GM23338 (cell line): ENCODE results near the gene SLC66A2. TPM values are rescaled to one million over a fixed set of nuclear protein-coding genes. Genes with fewer than 3 reads are reported as not detected.

ENCODE experiments used
- ATAC-seq: fragments of 200-7000 bp; cut with Tn5 transposase; 3 replicates; pipeline ENCODE4 v1.9.1; 2020
- DNase-seq: peaks from one replicate; pipeline ENCODE4 v3.0.0-alpha.2; 2015; ENCODE audit warnings: low spot score
- H2AFZ ChIP-seq: fragments of 200-600 bp; sonication (generic); 2 replicates; pipeline ENCODE4 v1.8.0; 2016; ENCODE audit warnings: antibody characterized with exemption, mild to moderate bottlenecking, moderate library complexity
- H3F3A ChIP-seq: fragments of 200-600 bp; sonication (generic); replicated peaks from 2 replicates; pipeline ENCODE4 v1.8.0; 2017; ENCODE audit warnings: antibody characterized with exemption, mixed run types, low read depth
- H3K27ac ChIP-seq: fragments of 200-600 bp; sonication (generic); 2 replicates; pipeline ENCODE4 v1.6.1; 2016; ENCODE audit warnings: low read depth
- H3K27me3 ChIP-seq: fragments of 200-600 bp; sonication (generic); 2 replicates; pipeline ENCODE4 v1.8.0; 2016; ENCODE audit warnings: mild to moderate bottlenecking, mixed run types, moderate library complexity; ENCODE audit not compliant: insufficient read depth
- H3K36me3 ChIP-seq: fragments of 200-600 bp; sonication (generic); 2 replicates; pipeline ENCODE4 v1.8.0; 2016; ENCODE audit warnings: mild to moderate bottlenecking; ENCODE audit not compliant: insufficient read depth
- H3K4me1 ChIP-seq: fragments of 200-600 bp; sonication (generic); 2 replicates; pipeline ENCODE4 v1.8.0; 2016; ENCODE audit warnings: mild to moderate bottlenecking, moderate library complexity; ENCODE audit not compliant: insufficient read depth
- H3K4me2 ChIP-seq: fragments of 200-600 bp; sonication (generic); 2 replicates; pipeline ENCODE4 v1.7.1; 2017; ENCODE audit warnings: mixed run types
- H3K4me3 ChIP-seq: fragments of 200-600 bp; sonication (generic); 2 replicates; pipeline ENCODE4 v1.6.1; 2016; ENCODE audit warnings: mixed run types
- H3K79me2 ChIP-seq: fragments of 200-600 bp; sonication (generic); replicated peaks from 2 replicates; pipeline ENCODE4 v1.8.0; 2017; ENCODE audit warnings: mild to moderate bottlenecking; ENCODE audit not compliant: insufficient read depth
- H3K9me2 ChIP-seq: fragments of 200-600 bp; sonication (generic); 2 replicates; pipeline ENCODE4 v1.8.0; 2017; ENCODE audit not compliant: insufficient read depth
- H4K20me1 ChIP-seq: fragments of 200-600 bp; sonication (generic); replicated peaks from 2 replicates; pipeline ENCODE4 v1.8.0; 2017; ENCODE audit warnings: mild to moderate bottlenecking; ENCODE audit not compliant: insufficient read depth
- H3K27ac Mint-ChIP-seq: 2 replicates; pipeline ENCODE4 v1.8.0; 2020; ENCODE audit warnings: inconsistent platforms, mild to moderate bottlenecking, moderate library complexity, mixed read lengths
- H3K27me3 Mint-ChIP-seq: 3 replicates; pipeline ENCODE4 v1.8.0; 2022; ENCODE audit warnings: low read depth, mild to moderate bottlenecking, moderate library complexity, mixed read lengths, inconsistent platforms; ENCODE audit not compliant: insufficient read depth, poor library complexity
- H3K36me3 Mint-ChIP-seq: 3 replicates; pipeline ENCODE4 v1.8.0; 2021; ENCODE audit warnings: low read depth, mild to moderate bottlenecking, inconsistent platforms, moderate library complexity, mixed read lengths
- H3K4me1 Mint-ChIP-seq: 3 replicates; pipeline ENCODE4 v1.8.0; 2020; ENCODE audit warnings: mild to moderate bottlenecking, inconsistent platforms, mixed read lengths
- H3K4me3 Mint-ChIP-seq: 3 replicates; pipeline ENCODE4 v1.8.0; 2021; ENCODE audit warnings: moderate library complexity, mild to moderate bottlenecking, inconsistent platforms, mixed read lengths
- H3K9me3 Mint-ChIP-seq: 3 replicates; pipeline ENCODE4 v1.8.0; 2020; ENCODE audit warnings: moderate library complexity, mild to moderate bottlenecking, inconsistent platforms, mixed read lengths
- CTCF ChIP-seq, 2 experiments: fragments of 200-600 bp in 1 of 2; sonication (generic) in 1 of 2; conservative IDR thresholded peaks; 2 replicates each; pipeline versions ENCODE4 v1.5.1 to v1.6.1; 2016 to 2017; ENCODE audit warnings: antibody characterized with exemption in 2 of 2, low read depth in 2 of 2, mild to moderate bottlenecking in 2 of 2, moderate library complexity in 1 of 2
- POLR2AphosphoS5 ChIP-seq: IDR thresholded peaks from 2 replicates; pipeline ENCODE4 v1.6.1; 2016; ENCODE audit warnings: antibody characterized with exemption, low read depth
- REST ChIP-seq: IDR thresholded peaks from one replicate; pipeline ENCODE4 v1.6.1; 2018; ENCODE audit warnings: antibody characterized with exemption; ENCODE audit not compliant: unreplicated experiment
- ZNF331 ChIP-seq: fragments of 250-450 bp; sonication (Bioruptor Pico); IDR thresholded peaks from 2 replicates; pipeline ENCODE4 v1.5.0; 2020; ENCODE audit warnings: low read depth, mild to moderate bottlenecking, moderate library complexity
- ZNF462 ChIP-seq: fragments of 250-450 bp; sonication (Bioruptor Pico); IDR thresholded peaks from 2 replicates; pipeline ENCODE4 v1.5.0; 2020; ENCODE audit warnings: mild to moderate bottlenecking, moderate library complexity
- polyA plus RNA-seq: library from polyadenylated mRNA; unstranded; fragments of >200 nt; fragmentation: Nextera tagmentation; extraction: Ambion mirVana; gene quantifications from 2 replicates; pipeline ENCODE4 v1.2.1, GENCODE V29; 2016
- total RNA-seq: library from RNA; depleted of rRNA; stranded (reverse); fragments of >200 nt; shearing (Covaris generic); gene quantifications from 2 replicates; pipeline ENCODE4 v1.2.3, GENCODE V29; 2014

Gene SLC66A2
- total and polyA plus RNA-seq, 2 experiments from 2014 or later = 4.0 to 18.1 TPM

GRCh38 chr18:79857082-79857671 lies 94.3 kb downstream of the SLC66A2 start (continued):
- TF ChIP-seq REST (no peak), CTCF (conservative IDR thresholded peaks at IDR 0.05; ENCODE audit: low read depth in 2 of 2) (no peak), POLR2AphosphoS5 (no peak)

- no peak overlapping the region for H3K4me3 ChIP-seq
- 0 out of 2 replicates have a peak, but pooled peaks cover 4% of the 10 kb centered on the region for H3F3A ChIP-seq
- H3K4me1 Mint-ChIP-seq = peaks cover 11% of the 10 kb centered on the region; the same call in 2 of the 3 replicates
- H3K27ac ChIP-seq = no peak overlapping the region
- no peaks in the 10 kb centered on the region for H4K20me1 ChIP-seq
- no peaks in the 10 kb centered on the region for H3K9me2 ChIP-seq
- ATAC-seq = peak; percentile 67
- no peaks in the 10 kb centered on the region for H3K36me3 Mint-ChIP-seq
- peaks cover 3% of the 10 kb centered on the region for H3K27me3 Mint-ChIP-seq
- H3K36me3 ChIP-seq = no peaks in the 10 kb centered on the region
- no peak overlapping the region; the same call in 1 of the 2 replicates for H2AFZ ChIP-seq
- no peaks in the 10 kb centered on the region for H3K79me2 ChIP-seq
- TF ChIP-seq ZNF462 (CRISPR knock-in tag) (peak; percentile 4; the same call in 1 of the 2 replicates), REST (no peak), ZNF331 (no peak)
- no peak overlapping the region for H3K4me3 Mint-ChIP-seq
- DNase-seq = peak; percentile 75
- H3K4me1 ChIP-seq = no peaks in the 10 kb centered on the region
- H3K27ac Mint-ChIP-seq = no peak overlapping the region
- H3K9me3 Mint-ChIP-seq = no peaks in the 10 kb centered on the region
- H3K27me3 ChIP-seq = no peaks in the 10 kb centered on the region
- H3K4me2 ChIP-seq = no peak overlapping the region
Measured at GRCh38 chr18:79856119-79857007, 95.1 kb downstream of the SLC66A2 start.
